ENCODE measurements around the gene EPM2A.

EPM2A gene

GRCh38 chr6:145669627-145670034, 65.7 kb downstream of the EPM2A start:
- DNase-seq: no peak

GRCh38 chr6:145668844-145669243, 66.5 kb downstream of the EPM2A start:
- DNase-seq: no peak

- no peak for DNase-seq
These were observed 74.6 kb downstream of the EPM2A start for GRCh38 chr6:145660676-145661075.

GRCh38 chr6:145656128-145656527, 79.2 kb downstream of the EPM2A start:
- no peak for DNase-seq

GRCh38 chr6:145652572-145652971, 82.7 kb downstream of the EPM2A start:
- DNase-seq: no peak

GRCh38 chr6:145651988-145652387, 83.3 kb downstream of the EPM2A start:
- no peak for DNase-seq

- no peak for DNase-seq
These were observed 87.2 kb downstream of the EPM2A start for GRCh38 chr6:145648149-145648548.

- no peak for DNase-seq
These were observed 87.7 kb downstream of the EPM2A start for GRCh38 chr6:145647602-145648001.

GRCh38 chr6:145643760-145644159, 91.6 kb downstream of the EPM2A start:
- DNase-seq: no peak

- peak; percentile 55 to 72 for DNase-seq
These were observed 101.2 kb downstream of the EPM2A start for GRCh38 chr6:145633981-145634627.

GRCh38 chr6:145632971-145633370, 102.3 kb downstream of the EPM2A start:
- DNase-seq: no peak

GRCh38 chr6:145631374-145631773, 103.9 kb downstream of the EPM2A start:
- no peak for DNase-seq

- no peak for DNase-seq
These were observed 104.7 kb downstream of the EPM2A start for GRCh38 chr6:145630598-145630997.

GRCh38 chr6:145629478-145629877, 105.8 kb downstream of the EPM2A start:
- no peak for DNase-seq

- DNase-seq: no peak
These were observed 107.9 kb downstream of the EPM2A start for GRCh38 chr6:145627451-145627850.

GRCh38 chr6:145626857-145627256, 108.5 kb downstream of the EPM2A start:
- DNase-seq: no peak

GRCh38 chr6:145623231-145623630, 112.1 kb downstream of the EPM2A start:
- DNase-seq: no peak

- DNase-seq: no peak
These were observed 113.5 kb downstream of the EPM2A start for GRCh38 chr6:145621776-145622175.

GRCh38 chr6:145620088-145620487, 115.2 kb downstream of the EPM2A start:
- DNase-seq: no peak

- no peak for DNase-seq
These were observed 125.8 kb downstream of the EPM2A start for GRCh38 chr6:145609521-145609920.

- no peak for DNase-seq
These were observed 126.5 kb downstream of the EPM2A start for GRCh38 chr6:145608850-145609249.

GRCh38 chr6:145603991-145604390, 131.3 kb downstream of the EPM2A start:
- no peak for DNase-seq

GRCh38 chr6:145603424-145603833, 131.9 kb downstream of the EPM2A start:
- no peak for DNase-seq

GRCh38 chr6:145602726-145603326, 132.5 kb downstream of the EPM2A start:
- DNase-seq: no peak

GRCh38 chr6:145601397-145601796, 133.9 kb downstream of the EPM2A start:
- DNase-seq: no peak

Data from CD4-positive, alpha-beta T cell treated with Interferon alpha-2 for 1 hour (primary cell).